Measurements from ENCODE around the gene VPS72. TPM values are rescaled to one million over a fixed set of nuclear protein-coding genes. Genes with fewer than 3 reads are reported as not detected.

VPS72 gene
- total RNA-seq, 1 donor from 2014 or later: 54.1 TPM

Other genes starting within 250 kb of the VPS72 start
- 21.4 TPM for gene CERS2, start 215.4 kb downstream of the VPS72 start, total RNA-seq
- not detected for gene ANXA9, start 207.9 kb downstream of the VPS72 start, total RNA-seq
- gene MINDY1, start 183.3 kb downstream of the VPS72 start, total RNA-seq: 10.8 TPM
- gene PRUNE1, start 181.7 kb downstream of the VPS72 start, total RNA-seq: 25.6 TPM
- gene BNIPL, start 153.6 kb downstream of the VPS72 start, total RNA-seq: 0.25 TPM
- gene C1orf56, start 142.4 kb downstream of the VPS72 start, total RNA-seq: 3.0 TPM
- 28.5 TPM for gene CDC42SE1, start 130.6 kb downstream of the VPS72 start, total RNA-seq
- 91.7 TPM for gene MLLT11, start 129.8 kb downstream of the VPS72 start, total RNA-seq
- 6.4 TPM for gene GABPB2, start 119.4 kb downstream of the VPS72 start, total RNA-seq
- gene SEMA6C, start 43.6 kb downstream of the VPS72 start, total RNA-seq: 24.8 TPM
- gene TNFAIP8L2, start 33.5 kb downstream of the VPS72 start, total RNA-seq: 0.98 TPM
- gene LYSMD1, start 24.3 kb downstream of the VPS72 start, total RNA-seq: 13.5 TPM
- gene SCNM1, start 24.1 kb downstream of the VPS72 start, total RNA-seq: 10.8 TPM
- gene TMOD4, start 14.2 kb downstream of the VPS72 start, total RNA-seq: not detected
- 47.0 TPM for gene PIP5K1A, start 8.4 kb upstream of the VPS72 start, total RNA-seq
- gene PSMD4, start 64.5 kb upstream of the VPS72 start, total RNA-seq: 74.5 TPM
- gene ZNF687, start 92.1 kb upstream of the VPS72 start, total RNA-seq: 7.9 TPM
- gene PI4KB, start 137.2 kb upstream of the VPS72 start, total RNA-seq: 34.4 TPM
- 15.5 TPM for gene RFX5, start 157.1 kb upstream of the VPS72 start, total RNA-seq
- gene SELENBP1, start 182.5 kb upstream of the VPS72 start, total RNA-seq: 5.7 TPM
- gene PSMB4, start 209.4 kb upstream of the VPS72 start, total RNA-seq: 168 TPM